Stimulated activated CD8-positive, alpha-beta memory T cell treated with anti-CD3 and anti-CD28 coated beads, Interleukin-15, amount 100 ng/mL, for 4 hours (primary cell): ENCODE data around the gene TRAPPC14.
"Not testable (repeated sequence)": the region's sequence is repeated elsewhere in the genome, so short reads cannot be mapped to it uniquely, and the experiment has no call there.

Experiments used
- DNase-seq, 2 donors: peaks; one replicate each; pipeline ENCODE4 v3.0.0-alpha.2; 2020; ENCODE audit warnings: low read depth in 2 of 2

The TRAPPC14 gene, protein sequence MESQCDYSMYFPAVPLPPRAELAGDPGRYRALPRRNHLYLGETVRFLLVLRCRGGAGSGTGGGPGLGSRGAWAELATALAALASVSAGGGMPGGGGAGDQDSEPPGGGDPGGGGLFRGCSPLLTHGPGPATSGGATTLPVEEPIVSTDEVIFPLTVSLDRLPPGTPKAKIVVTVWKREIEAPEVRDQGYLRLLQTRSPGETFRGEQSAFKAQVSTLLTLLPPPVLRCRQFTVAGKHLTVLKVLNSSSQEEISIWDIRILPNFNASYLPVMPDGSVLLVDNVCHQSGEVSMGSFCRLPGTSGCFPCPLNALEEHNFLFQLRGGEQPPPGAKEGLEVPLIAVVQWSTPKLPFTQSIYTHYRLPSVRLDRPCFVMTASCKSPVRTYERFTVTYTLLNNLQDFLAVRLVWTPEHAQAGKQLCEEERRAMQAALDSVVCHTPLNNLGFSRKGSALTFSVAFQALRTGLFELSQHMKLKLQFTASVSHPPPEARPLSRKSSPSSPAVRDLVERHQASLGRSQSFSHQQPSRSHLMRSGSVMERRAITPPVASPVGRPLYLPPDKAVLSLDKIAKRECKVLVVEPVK

DNA sequence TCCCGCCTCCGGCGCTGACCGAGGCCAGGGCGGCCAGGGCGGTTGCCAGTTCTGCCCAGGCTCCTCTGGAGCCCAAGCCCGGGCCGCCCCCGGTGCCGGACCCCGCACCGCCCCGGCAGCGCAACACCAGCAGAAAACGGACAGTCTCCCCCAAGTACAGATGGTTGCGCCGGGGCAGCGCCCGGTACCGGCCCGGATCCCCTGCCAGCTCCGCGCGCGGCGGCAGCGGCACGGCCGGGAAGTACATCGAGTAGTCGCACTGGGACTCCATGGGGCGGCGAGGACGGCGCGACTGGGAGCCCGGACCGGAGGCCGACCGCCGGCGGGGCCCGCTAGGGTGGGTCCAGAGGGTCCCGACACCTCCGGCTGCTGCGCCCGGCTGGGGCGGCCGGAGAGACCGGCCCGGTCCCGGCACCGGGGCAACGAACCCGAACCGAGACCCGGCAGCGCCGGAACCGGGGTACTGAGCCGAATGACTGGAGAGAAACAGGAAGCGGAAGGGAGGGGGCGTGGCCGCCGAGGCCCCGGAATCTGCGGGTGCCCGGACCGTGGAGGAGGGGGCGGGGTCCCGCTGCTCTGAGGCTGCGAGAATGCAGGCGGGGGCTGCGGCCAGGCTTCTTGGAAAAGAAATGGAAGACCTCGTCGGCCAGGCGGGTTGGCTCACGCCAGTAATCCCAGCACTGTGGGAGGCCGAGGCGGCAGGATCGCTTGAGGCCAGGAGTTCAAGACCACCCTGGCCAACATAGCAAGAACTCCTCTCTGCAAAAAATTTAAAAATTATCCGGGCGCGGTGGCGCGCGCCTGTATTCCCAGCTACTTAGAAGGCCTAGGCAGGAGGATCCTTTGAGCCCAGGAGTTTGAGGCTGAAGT is at the start of gene TRAPPC14:
TSS of gene TRAPPC14 (minus strand) at position 495 of the 870 bp plus-strand sequence. CDS start at position 271, 224 bp downstream.
- DNase-seq = peak; percentile 81 to 83

DNA sequence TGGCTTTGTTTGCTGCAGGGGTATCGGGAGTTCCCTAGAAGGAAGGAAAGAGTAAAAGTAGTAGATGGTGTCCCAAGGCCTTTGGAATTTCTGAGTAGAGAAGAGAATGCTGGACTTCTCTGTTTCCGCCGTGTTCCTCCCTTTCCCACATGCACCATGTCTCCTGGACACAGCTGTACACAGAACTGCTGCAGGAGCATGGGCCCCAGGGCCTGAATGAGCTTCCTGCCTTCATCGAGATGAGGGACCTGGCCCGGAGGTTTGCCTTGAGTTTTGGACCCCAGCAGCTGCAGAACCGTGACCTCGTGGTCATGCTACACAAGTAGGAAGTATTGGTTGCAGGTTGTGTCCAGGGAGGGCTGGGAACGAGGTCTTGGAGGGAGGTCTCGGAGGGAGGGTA is 45.9 kb upstream of the TRAPPC14 start:
- DNase-seq = no peak

DNA sequence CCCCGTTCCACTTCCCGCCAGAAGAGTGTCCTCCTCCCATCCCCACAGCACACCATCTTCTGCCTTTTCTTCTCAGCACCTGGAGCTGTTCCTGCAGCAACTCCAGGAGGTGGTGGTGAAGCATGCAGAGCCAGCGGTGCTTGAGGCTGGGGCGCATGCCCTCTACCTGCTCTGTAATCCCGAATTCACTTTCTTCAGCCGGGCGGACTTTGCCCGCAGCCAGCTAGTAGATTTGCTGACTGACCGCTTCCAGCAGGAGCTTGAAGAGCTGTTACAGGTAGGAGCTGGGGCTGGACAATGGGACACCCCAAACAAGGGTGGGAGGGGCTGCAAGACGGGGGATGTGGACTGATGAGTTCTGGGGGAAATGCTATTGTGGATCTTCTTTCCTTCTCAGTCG is 42.2 kb upstream of the TRAPPC14 start:
- no peak for DNase-seq

- DNase-seq = no peak
Observed at GRCh38 chr7:100198266-100198665, 39.7 kb upstream of the TRAPPC14 start.

- not testable (repeated sequence) for DNase-seq
Observed at GRCh38 chr7:100195901-100196322, 37.4 kb upstream of the TRAPPC14 start.

GRCh38 chr7:100195222-100195621 is 36.7 kb upstream of the TRAPPC14 start:
- DNase-seq = no peak

DNA sequence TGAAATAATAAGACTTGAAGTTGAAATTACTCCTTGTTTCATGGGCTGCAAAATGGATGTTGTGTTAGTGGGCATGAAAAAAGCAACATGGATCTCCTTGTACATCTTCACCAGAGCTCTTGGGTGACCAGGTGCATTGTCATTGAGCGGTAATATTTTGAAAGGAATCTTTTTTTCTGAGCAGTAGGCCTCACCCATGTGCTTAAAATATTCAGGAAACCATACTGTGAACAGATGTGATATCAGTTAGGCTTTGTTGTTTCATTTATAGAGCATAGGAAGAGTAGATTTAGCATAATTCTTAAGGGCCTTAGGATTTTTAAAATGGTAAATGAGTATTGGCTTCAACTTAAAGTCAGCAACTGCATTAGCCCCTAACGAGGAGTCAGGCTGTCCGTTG is 34.4 kb upstream of the TRAPPC14 start:
- DNase-seq = no peak

GRCh38 chr7:100192281-100192862 is 33.8 kb upstream of the TRAPPC14 start:
- not testable (repeated sequence) for DNase-seq

GRCh38 chr7:100191775-100192174 is 33.3 kb upstream of the TRAPPC14 start:
- DNase-seq = no peak

- DNase-seq = no peak
Observed at GRCh38 chr7:100190048-100190711, 31.7 kb upstream of the TRAPPC14 start.

DNA sequence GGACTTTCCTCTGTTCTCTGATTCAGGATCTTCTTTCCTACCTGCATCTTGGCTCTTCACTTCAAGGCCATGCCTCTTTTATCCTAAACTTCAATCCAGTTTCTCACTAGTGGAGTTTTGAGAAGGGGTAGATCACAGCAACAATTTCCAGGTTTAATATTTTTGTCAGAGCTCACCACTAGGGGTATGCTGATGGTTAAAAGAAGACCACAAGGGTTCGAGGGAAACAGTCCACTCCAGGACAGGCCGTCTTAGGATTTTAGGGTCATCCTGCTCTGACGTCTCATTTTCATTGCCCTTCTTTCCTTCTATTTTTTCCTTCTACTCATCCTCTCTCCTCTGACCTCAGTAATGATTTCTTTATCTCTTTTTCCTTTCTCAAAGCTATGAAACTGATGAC is 30.5 kb upstream of the TRAPPC14 start:
- DNase-seq = no peak

DNA sequence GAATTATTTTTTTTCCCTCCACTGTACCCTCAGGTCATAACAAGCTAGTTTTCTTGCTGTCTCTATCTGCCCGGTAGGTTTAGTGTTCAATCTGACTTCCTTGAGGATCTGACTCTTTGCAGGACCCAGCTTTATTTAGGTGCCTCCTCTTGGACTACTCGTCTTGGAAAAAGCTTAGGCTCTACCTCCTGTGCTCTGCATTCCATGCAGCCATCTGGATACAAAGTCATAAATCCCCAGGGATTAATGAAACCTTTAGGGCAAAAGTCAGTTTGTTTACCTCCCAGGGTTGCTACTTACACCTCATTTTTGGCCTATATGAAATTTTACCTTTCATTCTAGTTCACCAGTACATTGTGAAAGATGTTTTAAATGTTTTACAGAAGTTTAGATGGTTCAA is 27.2 kb upstream of the TRAPPC14 start:
- DNase-seq = no peak

DNA sequence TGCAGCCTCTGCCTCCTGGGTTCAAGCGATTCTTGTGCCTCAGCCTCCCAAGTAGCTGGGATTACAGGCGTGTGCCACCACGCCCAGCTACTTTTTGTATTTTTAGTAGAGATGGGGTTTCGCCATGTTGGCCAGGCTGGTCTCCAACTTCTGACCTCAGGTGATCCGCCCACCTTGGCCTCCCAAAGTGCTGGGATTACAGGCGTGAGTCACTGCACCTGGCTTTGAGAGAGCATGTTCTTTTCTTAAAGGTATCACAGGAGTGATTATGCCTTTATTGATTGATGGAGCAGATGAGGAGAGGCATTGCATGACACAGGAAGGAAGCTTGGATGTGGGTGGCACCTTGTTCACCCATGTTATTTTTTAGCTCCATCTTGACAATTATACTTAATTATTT is 24.6 kb upstream of the TRAPPC14 start:
- not testable (repeated sequence) for DNase-seq

GRCh38 chr7:100182616-100183015 is 24.1 kb upstream of the TRAPPC14 start:
- not testable (repeated sequence) for DNase-seq

DNA sequence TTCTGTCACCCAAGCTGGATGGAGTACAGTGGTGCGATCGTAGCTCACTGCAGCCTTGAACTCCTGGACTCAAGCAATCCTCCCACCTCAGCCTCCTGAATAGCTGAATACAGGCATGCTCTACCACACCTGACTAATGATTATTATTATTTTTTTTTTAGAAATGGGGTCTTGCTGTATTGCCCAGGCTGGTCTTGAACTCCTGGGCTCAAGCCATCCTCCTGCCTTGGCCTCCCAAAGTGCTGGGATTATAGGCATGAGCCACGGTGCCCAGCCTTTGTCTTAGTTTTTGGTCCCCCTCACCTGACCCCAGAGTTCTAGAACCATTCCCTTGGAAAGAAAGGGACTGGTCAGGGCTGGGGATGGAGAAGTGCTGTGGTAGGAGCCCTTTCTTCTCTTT is 21.6 kb upstream of the TRAPPC14 start:
- DNase-seq = not testable (repeated sequence)

- peak; percentile 94 for DNase-seq
Observed at GRCh38 chr7:100177045-100178001, 18.8 kb upstream of the TRAPPC14 start, which contains the start of the genes GPC2 and STAG3. Gene GPC2 (minus strand): TSS chr7:100177381. CDS start chr7:100177199, 182 bp downstream. Gene STAG3 (plus strand): TSS chr7:100177918. CDS start chr7:100180557, 2,639 bp downstream.

DNA sequence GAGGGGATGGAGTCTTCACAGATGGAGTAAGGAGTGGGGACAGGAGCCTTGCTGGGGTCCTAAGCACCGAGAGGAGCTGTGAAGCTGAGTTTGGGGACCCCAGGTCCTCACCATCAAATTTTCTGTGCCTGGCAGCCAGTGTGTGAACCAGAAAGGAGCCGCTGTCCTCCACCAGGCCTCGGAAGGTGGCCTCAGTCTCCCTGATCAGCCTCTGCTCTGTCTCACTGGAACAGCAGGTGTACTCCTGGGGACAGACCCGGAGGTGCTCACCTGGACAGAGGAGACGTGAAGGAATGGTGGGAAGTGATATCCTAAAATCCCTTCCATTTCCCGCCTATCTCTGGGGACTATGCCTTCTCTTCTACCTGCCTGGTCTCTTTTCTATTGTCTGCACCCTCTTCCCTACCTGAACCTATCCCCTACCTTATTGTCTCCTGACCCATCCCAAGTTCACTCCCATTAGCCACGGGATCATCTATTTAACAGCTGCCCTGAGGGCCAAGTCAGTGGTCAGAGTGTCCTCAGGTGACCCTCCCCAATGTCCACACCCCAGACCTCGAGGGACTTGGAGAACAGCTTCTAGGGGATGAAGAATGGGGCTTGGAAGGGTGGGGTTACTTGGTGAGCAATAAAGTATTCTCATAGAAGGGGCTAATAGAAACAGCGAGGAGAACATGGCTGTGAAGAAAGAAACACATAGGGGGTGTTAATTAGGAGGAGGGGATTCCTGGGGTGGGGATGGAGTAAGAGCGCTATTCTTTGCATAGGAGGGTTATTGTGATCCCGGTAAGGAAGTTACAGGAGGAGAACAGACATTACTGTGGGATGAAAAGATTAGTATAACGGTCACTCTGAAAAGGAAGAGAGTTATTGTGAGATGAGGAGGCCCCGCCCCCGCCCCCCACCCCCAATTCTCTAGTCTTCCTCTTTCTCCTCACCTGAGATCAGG is 17.8 kb upstream of the TRAPPC14 start:
- DNase-seq = no peak

DNA sequence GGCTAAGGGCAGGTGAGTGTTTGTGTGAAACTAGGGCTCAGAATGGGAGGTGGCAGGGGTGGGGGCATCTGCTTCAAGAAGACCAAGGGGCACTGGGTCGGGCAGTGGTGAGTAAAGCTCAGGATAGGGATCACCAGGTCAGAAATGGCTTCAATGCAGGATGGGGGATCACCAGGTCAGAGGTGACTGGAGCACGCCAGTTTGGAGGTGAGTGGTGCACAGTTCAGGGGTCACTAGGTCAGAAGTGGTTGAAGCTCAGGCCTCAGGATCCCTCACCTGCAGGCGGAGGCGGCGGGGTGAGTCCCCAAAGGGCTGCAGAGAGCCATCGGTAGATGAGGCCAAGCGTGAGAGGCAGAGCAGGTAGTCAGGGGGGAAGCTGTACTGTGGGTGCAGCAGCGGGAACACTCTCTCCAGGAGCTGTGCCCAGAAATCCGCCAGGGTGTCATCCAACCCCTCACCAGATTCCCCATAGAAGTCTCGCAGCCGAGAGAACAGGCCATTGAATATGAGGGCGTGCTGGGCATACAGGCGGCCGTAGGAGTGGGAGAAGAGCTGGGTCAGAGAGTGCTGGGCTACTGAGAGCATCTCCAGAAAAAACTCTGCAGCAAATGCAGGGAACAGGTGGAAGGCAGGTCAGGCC is 16.9 kb upstream of the TRAPPC14 start:
- DNase-seq = no peak
